Spinal cord (tissue), 10 donors: ENCODE data around the gene RASGRF2. TPM values are rescaled to one million over a fixed set of nuclear protein-coding genes. Genes with fewer than 3 reads are reported as not detected.

ENCODE experiments used
- DNase-seq, 6 donors: peaks; one replicate each; pipeline versions ENCODE4 v3.0.0 to v3.0.0-alpha.2; 2013 to 2015; ENCODE audit warnings: low spot score in 6 of 6, low read depth in 4 of 6
- H3K27ac ChIP-seq: one replicate; pipeline ENCODE4 v1.5.1; 2013; ENCODE audit warnings: low read depth, low read length, control low read depth
- H3K27me3 ChIP-seq: one replicate; pipeline ENCODE4 v1.6.1; 2013; ENCODE audit warnings: low read length; ENCODE audit not compliant: control insufficient read depth, insufficient read depth
- H3K36me3 ChIP-seq: one replicate; pipeline ENCODE4 v1.6.1; 2013; ENCODE audit warnings: low read length; ENCODE audit not compliant: control insufficient read depth, insufficient read depth
- H3K4me1 ChIP-seq: one replicate; pipeline ENCODE4 v1.6.1; 2013; ENCODE audit warnings: low read length; ENCODE audit not compliant: control insufficient read depth, insufficient read depth
- H3K4me3 ChIP-seq: one replicate; pipeline ENCODE4 v1.5.1; 2013; ENCODE audit warnings: low read depth, low read length, control low read depth
- H3K9me3 ChIP-seq: one replicate; pipeline ENCODE4 v1.6.1; 2013; ENCODE audit warnings: low read length; ENCODE audit not compliant: control insufficient read depth, insufficient read depth
- WGBS: methylation state at CpG from one replicate; pipeline ENCODE4 v1.1.5; 2013; ENCODE audit warnings: missing lambda C conversion rate; ENCODE audit not compliant: insufficient coverage; 5-methylcytosine and 5-hydroxymethylcytosine counted together
- polyA plus RNA-seq, 2 donors: library from polyadenylated mRNA; unstranded; fragments of 120-200 nt; gene quantifications; one replicate each; pipeline ENCODE4 v1.2.1, GENCODE V29; 2013; ENCODE audit not compliant: insufficient read length in 2 of 2
- total RNA-seq, 2 donors: library from RNA; depleted of rRNA in 1 of 2; stranded (reverse); fragments of 120-200 nt in 1 of 2; fragments of >200 nt in 1 of 2; gene quantifications; one replicate each; pipeline versions ENCODE4 v1.2.3 to v1.2.4, GENCODE V29; 2013 to 2014
- donor health status: healthy.

The RASGRF2 gene
- total and polyA plus RNA-seq, 4 donors, result 10.3 to 21.2 (median 14.6) TPM

DNA sequence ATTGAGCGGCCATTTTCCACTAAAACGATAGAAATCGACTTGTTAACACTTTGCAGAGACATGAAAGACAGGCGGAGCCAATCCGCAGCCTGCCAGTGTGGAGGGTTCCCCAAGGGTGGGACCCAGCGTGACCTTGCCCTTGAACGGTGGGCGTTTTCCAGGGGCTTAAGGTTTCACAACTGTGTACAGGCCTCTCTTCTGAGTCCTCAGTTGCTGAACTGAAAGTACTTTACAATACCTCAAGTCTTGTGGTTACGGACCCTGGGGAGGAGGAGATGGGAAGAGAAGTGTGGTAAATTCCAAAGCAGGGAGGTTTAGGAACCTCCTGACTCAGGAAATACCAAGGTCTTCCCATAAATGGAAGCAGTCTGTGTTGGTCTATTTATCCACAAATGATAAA, 204.8 kb downstream of the RASGRF2 start:
- DNase-seq, result no peak
- Histone ChIP-seq H3K4me3 (no peak overlapping the region), H3K4me1 (no peaks in the 10 kb centered on the region), H3K36me3 (no peaks in the 10 kb centered on the region), H3K9me3 (no peaks in the 10 kb centered on the region), H3K27ac (no peak overlapping the region), H3K27me3 (no peaks in the 10 kb centered on the region)
- WGBS, result 92% methylated on average over 8 of the region's 9 CpGs

DNA sequence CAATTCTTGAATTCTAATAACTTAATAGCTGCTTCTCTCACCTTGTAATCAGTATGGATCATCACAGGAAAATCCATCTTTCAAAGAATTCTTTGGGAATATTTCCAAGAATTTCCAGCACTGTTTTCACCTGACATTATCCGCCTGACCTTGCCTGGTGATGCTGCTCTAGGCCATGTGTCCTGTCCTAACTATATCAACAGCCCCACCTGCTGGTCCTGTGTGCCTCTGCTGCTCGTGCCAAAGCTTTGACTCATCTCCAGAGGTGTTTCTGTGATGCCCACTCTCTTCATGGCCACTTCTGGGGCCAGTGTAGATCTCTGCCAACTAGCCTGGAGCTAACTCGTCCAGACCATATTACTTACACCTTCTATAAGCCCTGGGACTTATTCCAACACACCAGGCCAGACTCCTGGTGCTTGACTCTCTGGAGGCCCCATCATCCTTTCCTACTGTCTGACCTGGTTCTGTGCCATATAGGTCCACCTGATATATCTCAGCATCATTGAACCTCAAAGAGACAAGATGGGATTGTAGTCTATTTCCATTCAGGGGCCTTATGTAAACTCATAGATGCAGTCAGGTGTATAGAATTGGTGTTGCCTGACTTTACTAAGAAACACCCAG, 205.4 kb downstream of the RASGRF2 start:
- Histone ChIP-seq H3K4me3 (no peak overlapping the region), H3K27me3 (no peaks in the 10 kb centered on the region), H3K9me3 (no peaks in the 10 kb centered on the region), H3K36me3 (no peaks in the 10 kb centered on the region), H3K27ac (no peak overlapping the region), H3K4me1 (no peaks in the 10 kb centered on the region)
- peak in 2 of 6 donors; percentile 64 to 84 for DNase-seq
- WGBS, result 44% methylated on average over 3 of the region's 3 CpGs

GRCh38 chr5:81166430-81166829, 206.3 kb downstream of the RASGRF2 start:
- WGBS, result 88% methylated on average over 5 of the region's 6 CpGs
- H3K27ac ChIP-seq, result no peak overlapping the region
- DNase-seq, result no peak

GRCh38 chr5:81167078-81167477, 206.9 kb downstream of the RASGRF2 start:
- no peak overlapping the region for H3K4me3 ChIP-seq
- no peaks in the 10 kb centered on the region for H3K36me3 ChIP-seq
- 66% methylated on average over 3 of the region's 4 CpGs for WGBS
- DNase-seq, result no peak
- no peaks in the 10 kb centered on the region for H3K27me3 ChIP-seq
- H3K27ac ChIP-seq, result no peak overlapping the region
- H3K9me3 ChIP-seq, result no peaks in the 10 kb centered on the region
- no peaks in the 10 kb centered on the region for H3K4me1 ChIP-seq

More at GRCh38 chr5:81166430-81166829, 206.3 kb downstream of the RASGRF2 start:
- Histone ChIP-seq H3K9me3 (no peaks in the 10 kb centered on the region), H3K4me3 (no peak overlapping the region), H3K27me3 (no peaks in the 10 kb centered on the region), H3K4me1 (no peaks in the 10 kb centered on the region), H3K36me3 (no peaks in the 10 kb centered on the region)

DNA sequence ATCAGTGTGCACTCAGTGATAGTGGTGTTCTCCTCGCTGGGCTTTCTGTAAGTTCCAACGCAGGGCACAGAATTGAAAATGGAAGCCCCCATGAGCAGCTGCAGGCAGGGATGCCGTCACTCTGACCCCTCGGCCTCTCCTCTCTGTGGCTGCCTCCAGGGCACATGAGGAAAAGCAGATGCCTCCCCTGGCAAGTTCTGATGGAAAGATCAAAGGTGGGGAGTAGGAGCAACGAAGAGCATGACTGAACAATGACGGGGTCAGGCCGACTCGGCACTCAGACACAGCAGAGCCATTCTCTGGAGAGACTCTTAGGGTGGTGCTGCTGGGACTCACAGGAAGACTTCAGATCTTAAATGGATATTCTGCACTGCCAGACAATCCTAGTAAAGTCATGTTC, 207.4 kb downstream of the RASGRF2 start:
- 62% methylated on average over 7 of the region's 8 CpGs for WGBS
- no peak for DNase-seq
- no peaks in the 10 kb centered on the region for H3K36me3 ChIP-seq

GRCh38 chr5:81169924-81170323, 209.8 kb downstream of the RASGRF2 start:
- no peaks in the 10 kb centered on the region for H3K36me3 ChIP-seq
- no peak overlapping the region for H3K27ac ChIP-seq
- 93% methylated on average over 2 of the region's 2 CpGs for WGBS

More for the DNA sequence above, 207.4 kb downstream of the RASGRF2 start:
- H3K27ac ChIP-seq, result no peak overlapping the region
- no peak overlapping the region for H3K4me3 ChIP-seq
- H3K9me3 ChIP-seq, result no peaks in the 10 kb centered on the region
- H3K27me3 ChIP-seq, result no peaks in the 10 kb centered on the region
- no peaks in the 10 kb centered on the region for H3K4me1 ChIP-seq

DNA sequence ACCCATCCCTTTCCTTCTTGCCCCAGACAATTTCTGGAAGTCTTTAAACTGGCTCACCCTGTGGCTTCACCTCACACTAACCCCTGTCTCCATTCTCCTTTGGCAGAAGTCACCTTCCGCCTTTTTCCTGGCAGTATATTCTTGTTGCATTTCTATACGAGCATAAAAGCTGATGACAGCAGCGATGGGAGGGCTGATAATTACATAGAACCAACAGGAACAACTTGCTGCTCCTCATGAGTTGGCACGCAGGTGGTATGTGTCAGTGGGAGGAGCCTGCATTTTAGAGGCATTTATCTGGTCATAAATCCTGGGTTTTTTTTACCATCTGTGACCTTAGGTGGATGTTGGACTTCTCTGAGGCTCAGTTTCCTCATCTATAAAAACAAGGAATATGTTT, 211.6 kb downstream of the RASGRF2 start:
- no peak overlapping the region for H3K4me3 ChIP-seq
- H3K4me1 ChIP-seq, result no peaks in the 10 kb centered on the region
- H3K27ac ChIP-seq, result no peak overlapping the region
- H3K27me3 ChIP-seq, result no peaks in the 10 kb centered on the region
- WGBS, result 60% methylated on average over 4 of the region's 4 CpGs
- no peaks in the 10 kb centered on the region for H3K9me3 ChIP-seq
- no peak for DNase-seq
- no peaks in the 10 kb centered on the region for H3K36me3 ChIP-seq

More at GRCh38 chr5:81169924-81170323, 209.8 kb downstream of the RASGRF2 start:
- no peak overlapping the region for H3K4me3 ChIP-seq
- no peaks in the 10 kb centered on the region for H3K27me3 ChIP-seq
- H3K9me3 ChIP-seq, result no peaks in the 10 kb centered on the region
- DNase-seq, result no peak
- H3K4me1 ChIP-seq, result no peaks in the 10 kb centered on the region

GRCh38 chr5:81172710-81173109, 212.5 kb downstream of the RASGRF2 start:
- Histone ChIP-seq H3K4me1 (no peaks in the 10 kb centered on the region), H3K27me3 (no peaks in the 10 kb centered on the region), H3K4me3 (no peak overlapping the region), H3K27ac (no peak overlapping the region), H3K9me3 (no peaks in the 10 kb centered on the region), H3K36me3 (no peaks in the 10 kb centered on the region)
- 100% methylated on average over 2 of the region's 3 CpGs for WGBS
- no peak for DNase-seq

GRCh38 chr5:81177061-81177460, 216.9 kb downstream of the RASGRF2 start:
- Histone ChIP-seq H3K4me3 (no peak overlapping the region), H3K4me1 (peaks cover 4% of the 10 kb centered on the region), H3K27ac (no peak overlapping the region), H3K27me3 (no peaks in the 10 kb centered on the region), H3K36me3 (no peaks in the 10 kb centered on the region), H3K9me3 (no peaks in the 10 kb centered on the region)
- no CpG with 5 or more reads among the region's 3 CpGs for WGBS
- DNase-seq, result no peak

- Histone ChIP-seq H3K9me3 (no peaks in the 10 kb centered on the region), H3K27ac (no peak overlapping the region), H3K4me1 (peaks cover 7% of the 10 kb centered on the region), H3K36me3 (no peaks in the 10 kb centered on the region), H3K4me3 (no peak overlapping the region), H3K27me3 (no peaks in the 10 kb centered on the region)
- WGBS, result 59% methylated on average over 4 of the region's 14 CpGs
- no peak for DNase-seq
These were observed 219.8 kb downstream of the RASGRF2 start for GRCh38 chr5:81179959-81180358.
